Upper lobe of left lung (tissue), 4 donors: ENCODE data around the gene TAAR9.

ENCODE experiments used
- CTCF ChIP-seq, 6 experiments: fragments of 450-650 bp in 4 of 6; fragments of 200-600 bp in 2 of 6; sonication (generic) in 2 of 6; IDR thresholded peaks; one replicate each; pipeline ENCODE4 v1.5.1; 2016 to 2019; ENCODE audit warnings: antibody characterized with exemption in 6 of 6
- POLR2A ChIP-seq, 4 donors: fragments of 450-650 bp; IDR thresholded peaks; one replicate each; pipeline ENCODE4 v1.5.1; 2016 to 2017; ENCODE audit warnings: antibody characterized with exemption in 4 of 4, mild to moderate bottlenecking in 2 of 4

- TF ChIP-seq CTCF (IDR thresholded peaks at IDR 0.05) = no peak
- no peak for TF ChIP-seq POLR2A (IDR thresholded peaks at IDR 0.05)
These were observed 31.1 kb downstream of the TAAR9 start for GRCh38 chr6:132569170-132569569.
